Activated CD8-positive, alpha-beta memory T cell treated with anti-CD3 and anti-CD28 coated beads for 36 hours (primary cell): ENCODE measurements around the gene PRSS16. TPM values are rescaled to one million over a fixed set of nuclear protein-coding genes. Genes with fewer than 3 reads are reported as not detected.

ENCODE experiments used
- CTCF ChIA-PET: fragments of 350-600 bp; sonication (Branson Sonifier 250); formaldehyde crosslinking; loops from one replicate; lab custom pipeline; 2021; ENCODE audit warnings: antibody characterized with exemption; lab: Charles Lee
- POLR2A ChIA-PET: fragments of 350-600 bp; sonication (Branson Sonifier 250); formaldehyde crosslinking; loops from one replicate; lab custom pipeline; 2021; ENCODE audit warnings: antibody characterized with exemption; lab: Charles Lee
- total RNA-seq, 2 experiments: library from RNA; stranded (reverse); gene quantifications; one replicate each; pipeline ENCODE4 v1.2.3, GENCODE V29; 2021

The PRSS16 gene
- total RNA-seq, 2 experiments from 2014 or later, result 0.44 to 0.46 TPM

GRCh38 chr6:27297857-27298730 is 50.6 kb downstream of the PRSS16 start:
- ChIA-PET POLR2A (no interaction called here), CTCF (interaction anchor here (0.5 kb wide), 1 partner anchor 243 kb away, joined by 4 read pairs; no protein-coding TSS in a partner anchor)

- POLR2A ChIA-PET, result no interaction called here
- CTCF ChIA-PET, result interaction anchor here (0.9 to 1.0 kb wide), 2 partner anchors 38 to 201 kb away, joined by 3 read pairs; no protein-coding TSS in a partner anchor
These were observed 56.2 kb downstream of the PRSS16 start for GRCh38 chr6:27303613-27304272.

Other genes starting within 250 kb of the PRSS16 start
- gene POM121L2, start 64.6 kb downstream of the PRSS16 start, total RNA-seq, result not detected
- 1 to 10 TPM; 3.6 to 3.8 TPM for gene ZNF391, start 141.1 kb downstream of the PRSS16 start, total RNA-seq
- gene ZNF184, start 225.4 kb downstream of the PRSS16 start, total RNA-seq, result 1 to 10 TPM; 7.8 to 8.1 TPM